H1 (cell line): Measurements from ENCODE around the gene ZNF483. TPM values are rescaled to one million over a fixed set of nuclear protein-coding genes. Genes with fewer than 3 reads are reported as not detected.

Experiments
- CBX8 ChIP-seq: fragments of 300-800, 300-1000 bp; sonication (generic); IDR thresholded peaks from 2 replicates; pipeline ENCODE4 v1.7.1; 2016; ENCODE audit warnings: low read depth, low read length, borderline replicate concordance
- GABPA ChIP-seq: IDR thresholded peaks from 2 replicates; pipeline ENCODE4 v1.6.1; 2011; ENCODE audit warnings: mild to moderate bottlenecking, low read length, moderate library complexity, borderline replicate concordance; ENCODE audit not compliant: insufficient read depth
- KDM5A ChIP-seq: fragments of 200-600 bp; IDR thresholded peaks from 2 replicates; pipeline ENCODE4 v1.7.1; 2012; ENCODE audit warnings: mild to moderate bottlenecking, low read length, inconsistent platforms, mixed read lengths
- PHF8 ChIP-seq: fragments of 200-600 bp; sonication (generic); conservative IDR thresholded peaks from 2 replicates; pipeline ENCODE4 v1.7.1; 2012; ENCODE audit warnings: low read depth, mild to moderate bottlenecking, inconsistent platforms, low read length, moderate library complexity
- SIN3A ChIP-seq, 2 experiments: IDR thresholded peaks in 1 of 2; conservative IDR thresholded peaks in 1 of 2; 2 replicates each; pipeline ENCODE4 v1.6.1; 2011 to 2012; ENCODE audit warnings: low read length in 2 of 2, improper control_type of control experiment in 1 of 2, low read depth in 1 of 2, mild to moderate bottlenecking in 1 of 2
- TAF7 ChIP-seq: optimal IDR thresholded peaks from 2 replicates; pipeline ENCODE3; 2011; ENCODE audit warnings: low read depth, mild to moderate bottlenecking, inconsistent platforms, low read length, moderate library complexity, borderline replicate concordance
- polyA plus RNA-seq, 7 experiments: library from polyadenylated mRNA; depleted of rRNA in 3 of 7; stranded (reverse) in 5 of 7; unstranded in 2 of 7; fragments of >200 nt in 5 of 7; fragments of 200-250 nt in 2 of 7; gene quantifications; 1 replicate in 5 of 7; 2 replicates in 1 of 7; 4 replicates in 1 of 7; pipeline versions ENCODE4 v1.2.1 to v1.2.3, GENCODE V29; 2011 to 2013; ENCODE audit warnings: missing spikeins in 2 of 7, mixed read lengths in 2 of 7
- total RNA-seq: library from RNA; stranded (reverse); fragmentation: NEBNext Ultra II Directional; extraction: Animal tissue kit (Norgen Biotek cat#: 25700); gene quantifications from 2 replicates; pipeline ENCODE4 v1.2.1, GENCODE V29; 2021
- TF ChIP-seq, protein P1 (sequence below): IDR thresholded peaks from 2 replicates; pipeline ENCODE4 v1.6.1; 2011; ENCODE audit warnings: low read depth, mild to moderate bottlenecking, low read length; ENCODE audit not compliant: insufficient read depth

Gene ZNF483
- total and polyA plus RNA-seq, 2 of the 8 experiments (the other 6 are each of a cell fraction or from before 2014, with no cell fraction given), result 4.8 to 83.8 TPM

DNA sequence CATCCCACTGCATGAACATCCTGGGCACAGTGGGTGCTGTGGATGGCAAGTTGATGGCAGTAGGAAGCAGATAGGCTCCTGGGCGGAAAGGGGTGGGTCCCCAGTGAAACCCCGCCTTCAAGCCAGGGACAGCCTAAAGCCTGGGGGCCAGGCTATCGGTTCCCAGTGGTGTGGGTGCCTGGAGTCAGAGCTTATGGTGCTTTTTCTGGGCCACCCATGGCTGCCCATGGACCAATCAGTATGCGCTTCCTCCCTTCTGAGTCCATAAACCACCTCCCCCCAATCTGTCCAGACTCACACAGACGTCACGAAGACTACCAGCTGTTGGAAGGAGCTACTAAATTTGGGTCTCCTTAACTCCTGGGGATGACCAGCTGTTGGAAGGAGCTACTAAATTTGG lies 23.3 kb upstream of the ZNF483 start (continued):
- TF ChIP-seq SIN3A (conservative IDR thresholded peaks at IDR 0.05 in 1 of 2, IDR thresholded peaks at IDR 0.05 in 1 of 2; ENCODE audit: low read depth in 1 of 2, low read length in 2 of 2) (no peak), KDM5A (no peak), TAF7 (no peak), CBX8 (no peak), GABPA (no peak), PHF8 (no peak)
- TF ChIP-seq, protein P1, sequence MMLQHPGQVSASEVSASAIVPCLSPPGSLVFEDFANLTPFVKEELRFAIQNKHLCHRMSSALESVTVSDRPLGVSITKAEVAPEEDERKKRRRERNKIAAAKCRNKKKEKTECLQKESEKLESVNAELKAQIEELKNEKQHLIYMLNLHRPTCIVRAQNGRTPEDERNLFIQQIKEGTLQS, result no peak
- TF ChIP-seq, all 59 proteins: peak for 0
